HG03095 (cell line): ENCODE data around the gene ZSWIM7.

Experiments
- ATAC-seq: cut with Tn5 transposase; IDR thresholded peaks from one replicate; pipeline ENCODE4 v1.9.1; 2021; ENCODE audit warnings: moderate library complexity; ENCODE audit not compliant: unreplicated experiment

The ZSWIM7 gene, protein sequence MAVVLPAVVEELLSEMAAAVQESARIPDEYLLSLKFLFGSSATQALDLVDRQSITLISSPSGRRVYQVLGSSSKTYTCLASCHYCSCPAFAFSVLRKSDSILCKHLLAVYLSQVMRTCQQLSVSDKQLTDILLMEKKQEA

DNA sequence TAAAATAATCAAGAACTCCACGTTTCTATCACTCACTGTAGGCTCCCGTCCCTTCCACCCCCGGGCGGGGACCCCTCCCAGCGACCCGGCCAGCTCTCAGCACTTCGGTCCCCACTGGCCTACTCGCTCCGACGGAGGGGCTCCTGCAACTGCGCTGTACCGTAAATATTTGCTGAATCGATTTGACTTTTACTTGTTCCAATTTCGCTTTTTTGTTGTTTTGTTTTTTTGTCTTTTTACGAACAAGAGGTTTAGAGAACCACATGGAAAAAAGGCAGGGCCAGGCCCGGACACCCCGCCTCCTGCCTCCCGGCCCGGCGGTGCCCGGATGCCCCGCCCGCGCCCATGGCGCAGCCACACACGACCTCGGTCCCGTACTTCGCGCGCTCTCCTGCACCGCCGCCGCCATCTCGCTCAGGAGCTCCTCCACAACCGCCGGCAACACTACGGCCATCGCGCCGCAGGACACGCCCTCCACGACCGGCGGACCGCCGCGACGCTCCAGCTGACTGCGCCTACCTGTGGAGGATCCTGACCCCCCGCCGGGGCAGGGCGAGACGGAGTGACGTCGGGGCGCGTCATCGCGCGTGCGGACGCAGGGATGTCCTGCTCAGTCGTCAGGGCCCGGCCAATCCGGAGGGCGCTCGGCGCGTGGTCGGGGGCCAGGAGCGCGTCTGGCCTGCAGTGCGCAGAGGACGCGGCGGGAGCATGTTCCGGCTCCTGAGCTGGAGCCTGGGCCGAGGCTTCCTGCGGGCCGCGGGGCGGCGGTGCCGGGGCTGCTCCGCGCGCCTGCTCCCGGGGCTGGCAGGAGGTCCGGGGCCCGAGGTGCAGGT, at the start of gene ZSWIM7, which contains the start of gene TTC19:
Gene ZSWIM7 (minus strand): TSS at position 564 of the 833 bp plus-strand sequence. CDS start 110 bp downstream, at position 454.
Gene TTC19 (plus strand): TSS at position 684 of the 833 bp plus-strand sequence. CDS start 25 bp downstream, at position 709.
- peak; percentile 92 for ATAC-seq

DNA sequence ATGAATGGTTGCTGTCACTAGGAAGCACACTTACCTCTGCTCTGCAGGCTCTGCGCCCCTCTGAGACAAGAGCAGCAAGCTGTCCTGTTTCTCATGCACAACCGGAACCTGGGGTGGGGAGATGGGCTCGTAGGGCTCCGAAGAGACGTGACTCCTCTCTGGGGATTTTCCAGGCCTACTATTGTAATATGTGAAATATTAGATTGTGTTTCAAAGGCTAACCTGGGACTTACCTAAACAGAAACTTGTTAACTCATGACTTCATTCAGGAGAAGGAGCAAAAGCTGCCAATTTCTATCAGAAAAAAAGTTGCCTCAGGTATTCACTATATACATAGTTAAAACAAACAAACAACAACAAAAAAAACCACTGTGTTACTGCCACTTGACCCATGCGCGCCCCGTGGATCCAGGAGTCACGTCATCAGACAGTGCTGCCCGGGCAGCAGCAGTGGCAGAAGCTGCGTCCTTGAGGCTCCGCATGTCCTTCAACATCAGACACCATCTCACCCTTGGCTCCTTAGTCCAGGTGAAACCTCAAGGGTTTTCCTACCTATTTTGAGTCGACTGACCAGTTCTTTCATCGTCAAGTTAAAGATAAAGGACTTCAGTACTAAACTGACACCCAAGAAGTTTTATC, 49.4 kb upstream of the ZSWIM7 start:
- ATAC-seq: no peak

DNA sequence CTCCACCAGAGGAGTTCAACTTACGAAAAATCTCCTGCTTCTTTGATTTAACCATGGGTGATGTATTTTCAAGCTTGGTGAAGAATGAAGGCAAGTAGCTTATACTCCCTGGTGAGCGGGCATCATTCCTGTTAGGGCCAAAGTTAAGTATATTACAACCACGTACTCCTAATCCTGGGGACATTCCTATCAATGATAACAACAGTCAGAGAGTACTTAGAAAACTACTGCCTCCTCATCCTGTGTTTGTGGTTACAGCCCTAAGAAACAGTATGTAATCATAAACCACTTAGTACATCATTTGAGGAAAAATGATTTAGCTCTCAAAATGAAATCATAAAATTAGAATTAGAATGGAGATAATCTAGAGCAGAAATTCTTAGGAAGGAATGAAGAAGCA, 47.5 kb upstream of the ZSWIM7 start:
- no peak for ATAC-seq

DNA sequence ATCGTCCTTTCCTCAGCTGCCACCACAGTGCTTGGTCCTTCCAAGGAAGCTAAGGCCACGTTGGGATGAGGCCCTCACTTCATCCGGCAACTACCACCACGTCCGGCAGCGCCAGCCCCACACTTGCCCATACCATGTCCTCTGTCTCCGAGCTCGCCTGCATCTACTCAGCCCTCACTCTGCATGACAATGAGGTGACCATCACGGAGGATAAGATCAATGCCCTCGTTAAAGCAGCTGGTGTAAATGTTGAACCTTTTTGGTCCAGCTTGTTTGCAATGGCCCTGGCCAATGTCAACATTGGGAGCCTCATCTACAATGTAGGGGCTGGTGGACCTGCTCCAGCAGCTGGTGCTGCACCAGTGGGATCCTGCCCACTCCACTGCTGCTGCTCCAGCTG, 45.0 kb upstream of the ZSWIM7 start:
- ATAC-seq: no peak

DNA sequence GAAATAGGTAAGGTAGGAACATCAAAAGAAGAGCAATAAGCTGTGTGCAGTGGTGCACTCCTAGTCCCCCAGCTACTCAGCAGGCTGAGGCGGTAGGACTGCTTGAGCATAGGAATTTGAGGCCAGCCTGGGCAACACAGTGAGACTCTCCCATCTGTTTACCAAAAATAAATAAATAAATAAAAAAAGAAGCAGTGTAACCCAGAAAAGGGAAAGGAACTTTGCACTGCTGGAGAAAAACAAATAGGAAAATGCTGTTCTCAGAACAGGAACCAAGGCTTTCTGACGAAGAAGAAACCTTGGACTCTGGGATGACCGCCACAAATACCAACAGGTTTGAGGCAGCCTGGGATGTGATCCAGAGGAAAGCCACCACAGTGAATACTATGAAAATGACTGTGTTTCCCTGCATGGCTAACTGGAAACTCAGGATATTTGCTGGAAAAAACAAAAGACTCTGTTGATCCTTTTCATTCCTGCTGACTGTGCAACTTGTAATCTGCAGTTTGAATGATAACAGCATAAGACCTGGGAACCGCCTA, 41.3 kb upstream of the ZSWIM7 start:
- ATAC-seq: no peak

DNA sequence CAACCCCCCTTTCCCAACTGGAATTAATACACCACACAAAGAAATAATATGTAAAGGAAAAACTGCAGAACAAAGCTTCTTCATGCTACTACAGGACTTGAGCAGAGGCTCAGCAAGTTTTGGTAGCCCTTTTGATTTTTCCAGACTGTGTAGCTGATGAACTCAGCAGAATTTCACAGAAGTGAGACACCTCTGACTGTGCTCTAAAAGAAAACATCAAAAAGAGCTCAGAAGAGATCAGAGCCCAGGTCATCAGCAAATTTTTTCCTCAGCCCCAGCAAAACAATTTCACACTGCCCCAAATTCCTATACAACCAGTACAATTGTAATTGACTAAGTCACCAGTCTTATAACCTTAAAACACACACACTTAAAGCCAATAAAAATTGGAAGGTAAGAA, 38.1 kb upstream of the ZSWIM7 start:
- no peak for ATAC-seq

DNA sequence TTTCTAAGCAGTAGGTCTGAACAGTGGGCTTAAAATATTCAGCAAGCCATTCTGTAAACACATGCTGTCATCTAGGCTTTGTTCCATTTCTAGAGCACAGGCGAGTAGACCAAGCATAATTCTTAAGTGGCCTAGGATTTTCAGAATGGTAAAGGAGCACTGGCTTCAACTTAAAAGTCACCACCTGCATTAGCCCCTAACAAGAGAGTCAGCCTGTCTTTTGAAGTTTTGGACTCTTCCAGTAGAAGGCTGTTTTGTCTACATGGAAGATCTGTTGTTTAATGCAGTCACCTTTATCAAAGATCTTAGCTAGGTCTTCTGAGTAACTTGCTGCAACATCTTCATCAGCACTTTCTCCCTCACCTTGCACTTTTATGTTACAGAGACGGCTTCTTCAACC, 36.8 kb upstream of the ZSWIM7 start:
- no peak for ATAC-seq

DNA sequence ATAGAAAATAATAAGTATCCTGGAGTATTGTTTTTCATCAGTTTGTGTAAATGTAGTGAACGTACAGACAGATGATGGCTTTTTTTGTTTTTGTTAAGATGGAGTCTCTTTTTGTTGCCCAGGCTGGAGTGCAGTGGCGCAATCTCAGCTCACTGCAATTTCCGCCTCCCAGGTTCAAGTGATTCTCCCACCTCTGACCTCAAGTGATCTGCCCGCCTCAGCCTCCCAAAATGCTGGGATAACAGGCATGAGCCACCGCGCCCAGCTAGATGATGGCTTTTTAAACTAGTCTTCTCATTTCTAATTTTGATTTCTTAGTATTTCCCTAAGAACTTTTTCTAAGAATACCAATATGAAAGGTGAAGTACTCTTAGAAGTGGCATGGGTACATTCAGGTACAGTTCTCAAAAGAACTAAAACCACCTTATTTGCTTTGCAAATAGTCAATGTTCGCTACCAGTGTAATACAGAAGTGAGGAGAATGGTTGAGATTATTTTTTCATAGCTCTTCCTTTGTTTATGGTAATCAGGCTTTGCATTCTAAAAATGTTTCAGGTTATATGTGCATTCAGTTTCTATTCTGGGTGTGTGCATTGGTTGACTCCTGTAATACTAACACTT, 34.3 kb upstream of the ZSWIM7 start:
- no peak for ATAC-seq

DNA sequence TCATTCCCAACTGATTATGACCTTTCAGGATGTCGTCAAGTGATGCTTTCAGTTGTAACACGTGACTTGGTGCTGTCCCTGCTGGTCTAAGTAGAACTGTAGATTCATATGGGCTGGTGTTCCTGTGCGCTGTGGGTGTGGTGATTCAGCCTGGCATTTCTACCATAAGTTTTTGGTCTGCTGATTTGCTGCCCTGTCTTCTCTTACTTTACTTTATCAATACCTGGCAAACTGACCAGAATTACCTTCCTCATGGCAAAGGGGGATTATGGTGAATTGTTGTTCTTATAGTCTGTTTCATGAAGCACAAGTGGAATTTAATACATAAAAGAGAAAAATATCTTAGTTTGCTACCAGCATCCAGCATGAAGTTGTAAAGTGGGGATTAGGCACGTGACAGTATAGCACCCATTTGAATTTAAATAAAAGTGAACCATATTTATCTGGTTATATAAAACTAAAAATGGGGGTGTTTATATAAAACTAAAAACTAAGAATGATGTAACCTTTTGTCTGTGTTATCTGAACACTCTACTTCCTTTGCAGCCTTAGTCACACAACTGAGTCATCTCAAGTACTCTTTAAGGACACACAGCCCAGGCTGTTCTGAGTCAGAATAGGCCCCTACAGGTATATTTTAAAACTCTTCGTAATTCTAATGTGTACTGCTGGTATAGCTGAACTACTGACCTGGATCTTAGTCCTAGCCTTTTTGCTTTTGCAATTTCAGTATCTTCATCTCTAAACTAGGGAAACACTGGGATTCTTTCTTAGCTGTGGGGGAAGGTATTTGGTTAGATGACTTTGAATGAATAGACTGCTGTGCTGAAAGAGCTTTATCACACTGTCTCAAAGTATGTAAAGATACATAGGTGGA, 28.4 kb upstream of the ZSWIM7 start:
- peak; percentile 94 for ATAC-seq

DNA sequence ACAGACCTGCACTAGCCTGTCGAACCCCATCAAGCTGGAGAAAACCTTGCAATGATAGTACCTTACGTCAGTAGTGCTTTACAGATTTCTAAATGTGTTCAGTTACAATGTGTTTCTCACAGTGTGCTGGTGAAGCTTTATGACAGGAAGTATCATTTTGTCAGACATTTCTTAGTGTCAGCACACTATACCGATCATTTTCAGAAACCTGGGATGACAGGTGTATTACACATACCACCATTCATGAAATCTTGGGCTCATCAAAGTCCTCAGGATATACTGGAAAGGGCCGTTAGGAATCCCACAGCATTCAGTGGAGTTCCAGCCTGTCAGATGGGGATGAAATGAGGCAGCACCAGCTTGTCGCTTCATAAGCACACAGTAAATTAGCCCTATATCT, 27.4 kb upstream of the ZSWIM7 start:
- no peak for ATAC-seq

DNA sequence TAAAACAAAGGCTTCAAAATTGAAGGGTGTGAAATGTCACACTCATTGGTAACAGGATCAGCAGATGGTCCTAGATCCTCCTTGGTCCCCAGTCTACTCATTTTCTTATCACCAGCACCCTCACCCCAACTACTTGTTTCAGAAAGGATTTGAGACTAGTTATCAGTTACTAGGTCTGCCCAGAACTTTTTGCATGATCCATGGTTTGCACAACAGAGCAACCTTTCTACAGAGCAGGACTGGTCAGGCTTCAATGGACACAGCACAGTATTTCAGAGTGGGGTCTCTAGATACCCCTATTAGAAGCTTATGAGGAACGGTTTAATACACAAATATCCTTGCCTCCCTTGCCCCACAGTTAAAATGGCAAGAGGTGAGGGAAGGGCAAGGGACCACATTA, 25.7 kb upstream of the ZSWIM7 start:
- no peak for ATAC-seq

DNA sequence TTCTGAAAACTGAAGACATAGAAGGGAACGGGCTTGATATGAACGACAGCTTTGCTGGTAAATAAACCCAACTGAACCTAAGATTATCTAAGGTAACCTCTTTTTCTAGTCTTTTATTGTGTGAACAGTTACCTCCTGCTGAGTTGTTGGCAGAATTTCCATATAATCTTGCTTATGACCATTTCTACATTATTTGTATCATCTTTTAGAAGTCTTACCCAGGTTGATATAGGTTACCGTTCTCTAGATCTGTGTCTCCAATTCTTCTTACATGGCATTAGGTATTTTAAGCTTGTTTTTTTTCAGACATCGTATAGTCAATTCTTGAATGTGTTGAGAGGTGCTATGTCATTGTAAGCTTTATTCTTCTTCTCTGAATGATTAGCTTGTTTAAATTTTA, 24.4 kb upstream of the ZSWIM7 start:
- ATAC-seq: no peak

DNA sequence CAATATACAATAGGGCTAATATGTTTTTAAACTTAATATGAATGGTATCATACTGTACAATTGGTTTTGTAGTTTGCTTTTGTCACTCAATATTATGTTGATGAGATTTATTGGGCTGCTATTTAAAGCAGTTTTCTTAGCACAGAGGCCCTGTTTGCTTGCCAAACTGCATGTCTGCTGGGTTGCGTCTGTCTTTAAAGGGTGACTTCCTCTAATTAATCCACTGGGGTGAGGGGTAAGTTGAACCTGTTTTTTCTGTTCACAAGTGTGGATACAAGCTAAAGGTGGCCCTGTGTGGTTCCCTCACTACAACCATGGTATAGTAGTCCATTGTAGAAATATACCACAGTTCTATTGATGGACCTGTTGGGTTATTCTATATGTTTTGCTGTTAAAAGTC, 19.8 kb upstream of the ZSWIM7 start:
- ATAC-seq: no peak

DNA sequence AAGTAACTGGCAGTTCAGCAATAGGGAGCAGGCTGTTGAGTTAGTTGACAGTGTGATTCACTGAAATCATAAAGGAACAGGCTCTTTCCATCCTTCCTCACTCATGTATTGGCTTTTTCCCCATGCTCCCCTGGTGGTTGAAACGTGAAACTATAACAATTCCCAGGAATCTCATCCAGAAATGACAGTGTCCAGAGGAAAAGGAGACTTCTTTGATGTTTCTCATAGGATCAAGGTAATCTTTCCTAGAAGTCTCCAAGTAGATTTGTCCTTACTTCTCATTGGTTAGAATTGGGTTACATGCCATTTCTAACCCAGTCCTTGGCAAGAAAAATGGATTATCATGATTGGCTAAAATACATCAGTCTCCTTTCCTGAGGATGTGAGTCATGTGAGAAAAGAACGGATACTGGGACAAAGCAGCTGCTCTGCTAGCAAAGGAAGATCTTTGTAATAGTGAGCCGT, 14.5 kb upstream of the ZSWIM7 start:
- no peak for ATAC-seq

DNA sequence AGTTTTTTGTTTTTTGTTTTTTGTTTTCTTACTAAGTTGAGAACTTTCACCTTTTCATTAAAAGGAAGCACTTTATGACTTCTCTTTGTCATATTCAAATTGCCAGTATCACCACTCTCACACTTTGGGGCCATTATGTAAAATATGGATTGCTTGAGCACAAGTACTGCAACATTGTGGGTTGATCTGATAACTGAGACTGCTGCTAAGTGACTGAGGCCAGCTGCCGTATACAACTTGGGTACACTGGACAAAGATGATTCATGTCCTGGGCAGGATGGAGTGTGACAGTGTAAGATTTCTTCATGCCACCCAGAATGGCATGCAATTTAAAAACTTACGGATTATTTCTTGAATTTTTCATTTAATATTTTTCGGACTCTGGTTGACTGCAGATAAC, 7.9 kb upstream of the ZSWIM7 start:
- ATAC-seq: no peak

DNA sequence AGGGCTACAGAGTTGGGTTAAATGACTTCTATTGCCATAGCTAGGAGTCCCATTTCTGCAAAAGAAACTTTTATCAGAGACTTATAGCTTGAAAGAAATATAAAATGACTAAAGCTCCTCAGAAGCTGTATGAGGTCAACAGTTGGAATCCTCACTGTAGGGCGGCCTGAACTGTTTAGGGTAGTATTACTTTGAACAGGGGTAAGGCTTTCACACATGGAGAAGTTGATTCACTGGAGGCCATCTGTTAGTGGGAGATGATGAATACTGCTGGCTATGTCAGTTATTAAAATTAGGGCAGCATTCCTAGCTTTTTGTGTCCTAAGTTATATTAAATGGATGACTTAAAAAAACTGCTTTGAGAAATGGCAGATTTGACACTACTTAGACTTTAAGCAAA, 6.1 kb upstream of the ZSWIM7 start:
- no peak for ATAC-seq

DNA sequence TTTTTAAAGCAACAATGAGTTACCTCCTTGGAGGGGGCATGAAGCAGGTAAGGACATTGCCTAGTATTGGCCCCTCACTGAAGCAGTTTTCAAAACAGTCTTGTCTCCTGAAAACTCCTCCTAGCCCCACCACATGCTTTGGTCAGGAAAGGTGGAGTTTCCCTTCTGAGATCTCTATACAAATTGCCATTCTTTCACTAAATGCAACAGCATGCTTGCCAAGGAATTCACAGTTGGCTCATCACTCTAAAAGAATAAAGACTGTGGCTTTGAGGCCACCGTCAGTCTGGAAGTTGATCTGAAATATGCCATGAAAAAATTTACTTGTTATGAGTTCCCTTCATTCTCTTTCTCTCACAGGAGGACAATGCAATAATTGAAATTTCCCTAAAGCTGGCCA, 4.3 kb upstream of the ZSWIM7 start:
- no peak for ATAC-seq

DNA sequence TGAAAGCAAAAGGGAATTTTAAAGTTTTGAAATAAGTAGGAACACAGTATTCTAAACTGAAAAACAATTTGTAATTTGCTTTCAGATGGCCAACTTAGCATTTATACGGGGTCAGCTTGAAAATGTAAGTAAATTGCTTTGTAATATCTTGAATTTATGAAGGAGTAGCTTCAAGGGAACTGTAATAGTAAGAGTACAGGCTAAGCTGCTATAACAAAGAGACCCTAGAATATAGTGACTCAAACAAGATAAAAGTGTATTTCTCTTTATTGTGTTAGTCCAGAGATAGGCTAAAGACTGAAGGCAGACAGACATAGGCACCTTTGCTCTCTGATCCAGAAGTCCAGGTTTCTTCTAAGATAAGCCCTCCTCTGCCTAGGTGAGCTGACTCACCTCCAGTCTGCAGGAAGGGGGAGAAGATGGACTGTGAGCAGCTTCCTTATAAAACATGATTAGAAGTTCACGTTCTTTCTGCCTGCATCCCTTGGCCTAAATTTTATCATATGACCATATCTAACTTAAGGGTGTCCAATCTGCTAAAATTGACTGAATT, 3.3 kb upstream of the ZSWIM7 start:
- ATAC-seq: no peak

DNA sequence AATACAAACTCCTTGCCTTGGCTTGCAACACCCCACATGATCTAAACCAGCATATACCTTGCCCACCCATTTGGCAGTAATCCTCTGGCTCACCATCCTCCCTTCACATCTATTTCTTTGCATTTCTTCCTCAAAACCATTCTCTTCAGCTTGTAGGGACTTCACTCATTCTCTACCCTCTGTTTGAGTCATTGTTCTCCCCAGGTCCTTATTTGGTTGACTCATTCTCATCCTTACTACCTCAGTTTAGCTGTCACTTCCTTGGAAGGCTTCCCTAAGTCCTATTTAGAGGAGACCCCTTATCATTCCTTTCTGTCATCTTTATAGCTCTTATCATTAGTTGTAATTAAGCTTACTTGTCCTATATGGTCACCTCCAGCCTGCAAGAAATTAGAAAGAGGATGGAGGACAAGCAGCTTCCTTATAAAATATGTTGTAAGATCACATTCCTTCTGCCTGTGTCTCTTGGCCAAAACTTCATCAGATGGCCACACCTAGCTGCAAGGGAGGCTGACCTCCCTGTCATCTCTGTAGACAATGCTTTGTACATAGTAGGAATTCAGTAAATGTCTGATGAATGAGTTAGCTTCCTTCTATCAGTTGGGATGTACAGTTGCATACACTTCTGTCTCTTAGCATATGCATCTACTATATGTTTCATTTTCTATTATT, 1.9 kb upstream of the ZSWIM7 start:
- ATAC-seq: no peak
